ENCODE data around the gene SERPINE3.

Gene SERPINE3

GRCh38 chr13:51364404-51365008 lies 25.0 kb downstream of the SERPINE3 start:
- no peak overlapping the region for H3K4me3 ChIP-seq (IDR thresholded peaks at IDR 0.05; ENCODE audit: insufficient read depth, low read depth, low read length)
- H3K4me1 ChIP-seq (ENCODE audit: low read depth, poor library complexity, severe bottlenecking), result peaks cover 32% of the 10 kb centered on the region
- no peak overlapping the region for H3K4me2 ChIP-seq
- H2AFZ ChIP-seq (ENCODE audit: low read depth), result no peak overlapping the region
- no peaks in the 10 kb centered on the region for H4K20me1 ChIP-seq (ENCODE audit: insufficient read depth)
- no peak overlapping the region for H3K27ac ChIP-seq
- H3K79me2 ChIP-seq (ENCODE audit: insufficient read depth, low read depth), result no peaks in the 10 kb centered on the region
- H3K27me3 ChIP-seq (ENCODE audit: insufficient read depth, low read depth), result no peaks in the 10 kb centered on the region
- no peak overlapping the region for H3K9ac ChIP-seq
- H3K36me3 ChIP-seq (ENCODE audit: insufficient read depth), result peaks cover 3% of the 10 kb centered on the region; the same call in 1 of the 2 replicates
- no peak for TF ChIP-seq CTCF (conservative IDR thresholded peaks at IDR 0.05; ENCODE audit: low read depth, low read length)

GRCh38 chr13:51370116-51370515 lies 30.6 kb downstream of the SERPINE3 start:
- Histone ChIP-seq H3K27me3 (ENCODE audit: insufficient read depth, low read depth) (no peaks in the 10 kb centered on the region), H3K36me3 (ENCODE audit: insufficient read depth) (no peaks in the 10 kb centered on the region)
- TF ChIP-seq CTCF (conservative IDR thresholded peaks at IDR 0.05; ENCODE audit: low read depth, low read length), result no peak

GRCh38 chr13:51370811-51371210 lies 31.3 kb downstream of the SERPINE3 start:
- no peak overlapping the region for H3K4me2 ChIP-seq
- H3K4me3 ChIP-seq (IDR thresholded peaks at IDR 0.05; ENCODE audit: insufficient read depth, low read depth, low read length), result no peak overlapping the region
- H3K9ac ChIP-seq, result no peak overlapping the region
- H3K27ac ChIP-seq, result no peak overlapping the region
- H4K20me1 ChIP-seq (ENCODE audit: insufficient read depth), result no peaks in the 10 kb centered on the region
- H3K27me3 ChIP-seq (ENCODE audit: insufficient read depth, low read depth), result no peaks in the 10 kb centered on the region
- H3K79me2 ChIP-seq (ENCODE audit: insufficient read depth, low read depth), result no peaks in the 10 kb centered on the region
- H2AFZ ChIP-seq (ENCODE audit: low read depth), result no peak overlapping the region
- no peak for TF ChIP-seq CTCF (conservative IDR thresholded peaks at IDR 0.05; ENCODE audit: low read depth, low read length)
- no peaks in the 10 kb centered on the region for H3K36me3 ChIP-seq (ENCODE audit: insufficient read depth)
- no peaks in the 10 kb centered on the region for H3K4me1 ChIP-seq (ENCODE audit: low read depth, poor library complexity, severe bottlenecking)

More at GRCh38 chr13:51370116-51370515, 30.6 kb downstream of the SERPINE3 start:
- H3K4me2 ChIP-seq, result no peak overlapping the region
- no peaks in the 10 kb centered on the region for H3K79me2 ChIP-seq (ENCODE audit: insufficient read depth, low read depth)
- H3K4me3 ChIP-seq (IDR thresholded peaks at IDR 0.05; ENCODE audit: insufficient read depth, low read depth, low read length), result no peak overlapping the region
- no peak overlapping the region for H3K27ac ChIP-seq
- H4K20me1 ChIP-seq (ENCODE audit: insufficient read depth), result no peaks in the 10 kb centered on the region
- no peak overlapping the region for H3K9ac ChIP-seq
- H2AFZ ChIP-seq (ENCODE audit: low read depth), result no peak overlapping the region
- no peaks in the 10 kb centered on the region for H3K4me1 ChIP-seq (ENCODE audit: low read depth, poor library complexity, severe bottlenecking)

- Histone ChIP-seq H3K27ac (no peak overlapping the region), H4K20me1 (ENCODE audit: insufficient read depth) (no peaks in the 10 kb centered on the region), H2AFZ (ENCODE audit: low read depth) (no peak overlapping the region), H3K4me3 (IDR thresholded peaks at IDR 0.05; ENCODE audit: insufficient read depth, low read depth, low read length) (no peak overlapping the region), H3K4me1 (ENCODE audit: low read depth, poor library complexity, severe bottlenecking) (no peaks in the 10 kb centered on the region), H3K27me3 (ENCODE audit: insufficient read depth, low read depth) (no peaks in the 10 kb centered on the region), H3K79me2 (ENCODE audit: insufficient read depth, low read depth) (no peaks in the 10 kb centered on the region), H3K4me2 (no peak overlapping the region), H3K9ac (no peak overlapping the region), H3K36me3 (ENCODE audit: insufficient read depth) (no peaks in the 10 kb centered on the region)
- TF ChIP-seq CTCF (conservative IDR thresholded peaks at IDR 0.05; ENCODE audit: low read depth, low read length), result no peak
Measured at GRCh38 chr13:51371768-51372399, 32.4 kb downstream of the SERPINE3 start.

Data from KMS-11 (cell line).